Fibroblast of lung (primary cell): ENCODE measurements around the gene PROP1.
A peak's percentile ranks its signal among the peaks of the same experiment; 100 is the strongest.

ENCODE experiments used
- EZH2 ChIP-seq: IDR thresholded peaks from 2 replicates; pipeline ENCODE4 v1.5.1; 2012; ENCODE audit warnings: low read length, control low read depth, mild to moderate bottlenecking; ENCODE audit errors: missing control alignments
- TF ChIP-seq, protein P1 (sequence below), 2 donors: IDR thresholded peaks in 1 of 2; conservative IDR thresholded peaks in 1 of 2; 1 replicate in 1 of 2; 2 replicates in 1 of 2; pipeline ENCODE4 v1.5.1; 2011 to 2012; ENCODE audit warnings: low read length in 2 of 2, control low read depth in 1 of 2, inconsistent platforms in 1 of 2, low read depth in 1 of 2, mild to moderate bottlenecking in 1 of 2

DNA sequence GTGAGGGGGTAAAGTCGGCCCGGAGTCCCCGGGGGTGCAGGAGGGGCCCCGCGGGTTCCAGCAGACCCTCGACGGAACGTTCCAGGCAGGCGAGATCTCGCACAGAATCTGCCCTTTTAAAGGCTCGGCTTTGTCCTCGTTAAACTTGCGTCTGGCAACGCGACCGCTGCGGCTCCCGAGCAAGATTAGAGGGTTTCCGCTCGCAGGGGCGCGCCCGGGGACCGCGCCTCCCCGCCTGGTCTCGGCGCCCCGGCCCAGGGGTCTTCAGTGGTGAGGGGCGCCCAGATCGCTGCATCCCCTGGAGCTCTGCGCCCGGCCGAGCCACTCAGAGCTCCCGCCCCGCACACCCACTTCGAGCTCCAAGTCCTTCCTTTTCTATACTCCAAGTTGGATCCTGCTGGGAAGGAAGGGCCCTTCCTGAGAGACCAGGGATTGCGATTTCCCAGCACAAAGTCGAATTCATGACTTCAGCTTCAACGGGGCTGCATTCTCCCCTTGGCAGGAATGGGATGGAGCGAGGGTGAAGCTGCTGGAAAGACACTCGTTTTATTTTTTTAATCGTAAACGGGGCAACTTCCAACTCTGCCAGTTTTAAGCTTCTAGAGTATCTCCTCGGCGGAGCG is 11.3 kb downstream of the PROP1 start:
- TF ChIP-seq, protein P1, sequence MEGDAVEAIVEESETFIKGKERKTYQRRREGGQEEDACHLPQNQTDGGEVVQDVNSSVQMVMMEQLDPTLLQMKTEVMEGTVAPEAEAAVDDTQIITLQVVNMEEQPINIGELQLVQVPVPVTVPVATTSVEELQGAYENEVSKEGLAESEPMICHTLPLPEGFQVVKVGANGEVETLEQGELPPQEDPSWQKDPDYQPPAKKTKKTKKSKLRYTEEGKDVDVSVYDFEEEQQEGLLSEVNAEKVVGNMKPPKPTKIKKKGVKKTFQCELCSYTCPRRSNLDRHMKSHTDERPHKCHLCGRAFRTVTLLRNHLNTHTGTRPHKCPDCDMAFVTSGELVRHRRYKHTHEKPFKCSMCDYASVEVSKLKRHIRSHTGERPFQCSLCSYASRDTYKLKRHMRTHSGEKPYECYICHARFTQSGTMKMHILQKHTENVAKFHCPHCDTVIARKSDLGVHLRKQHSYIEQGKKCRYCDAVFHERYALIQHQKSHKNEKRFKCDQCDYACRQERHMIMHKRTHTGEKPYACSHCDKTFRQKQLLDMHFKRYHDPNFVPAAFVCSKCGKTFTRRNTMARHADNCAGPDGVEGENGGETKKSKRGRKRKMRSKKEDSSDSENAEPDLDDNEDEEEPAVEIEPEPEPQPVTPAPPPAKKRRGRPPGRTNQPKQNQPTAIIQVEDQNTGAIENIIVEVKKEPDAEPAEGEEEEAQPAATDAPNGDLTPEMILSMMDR (conservative IDR thresholded peaks at IDR 0.05 in 1 of 2, IDR thresholded peaks at IDR 0.05 in 1 of 2; ENCODE audit: low read depth in 1 of 2, low read length in 2 of 2): no peak
- peak; percentile 83 for TF ChIP-seq EZH2
